Caco-2 (cell line): ENCODE measurements around the gene BMP7. TPM values are rescaled to one million over a fixed set of nuclear protein-coding genes. Genes with fewer than 3 reads are reported as not detected.

ENCODE experiments used
- BruUV-seq: library from RNA; stranded (reverse); fragments of 400-500 nt; replicated peaks from 2 replicates; lab custom pipeline; 2021; lab: Mats Ljungman, UMichigan
- CTCF ChIA-PET: fragments of 300-600 bp; sonication (Branson Sonifier 250); formaldehyde crosslinking; loops from one replicate; lab custom pipeline; 2022; ENCODE audit warnings: antibody characterized with exemption; lab: Charles Lee
- POLR2A ChIA-PET: fragments of 300-600 bp; sonication (Branson Sonifier 250); formaldehyde crosslinking; loops from one replicate; lab custom pipeline; 2022; ENCODE audit warnings: antibody characterized with exemption; lab: Charles Lee
- DNase-seq, 2 experiments: peaks; one replicate each; pipeline versions ENCODE4 v3.0.0 to v3.0.0-alpha.2; 2020 to 2022
- H3K27me3 ChIP-seq: replicated peaks from 2 replicates; pipeline ENCODE4 v1.6.0; 2011; ENCODE audit warnings: low read length; ENCODE audit not compliant: control insufficient read depth, insufficient read depth
- H3K36me3 ChIP-seq: 2 replicates; pipeline ENCODE4 v1.5.1; 2011; ENCODE audit warnings: low read length; ENCODE audit not compliant: control insufficient read depth, insufficient read depth
- H3K4me1 ChIP-seq: fragments of 250-450 bp; sonication (Bioruptor Pico); 2 replicates; pipeline ENCODE4 v1.5.1; 2020; ENCODE audit warnings: mild to moderate bottlenecking
- H3K4me3 ChIP-seq: 2 replicates; pipeline ENCODE4 v1.5.1; 2011; ENCODE audit warnings: low read depth, mild to moderate bottlenecking, control low read depth, low read length
- H3K9me3 ChIP-seq: fragments of 250-450 bp; sonication (Bioruptor Pico); 2 replicates; pipeline ENCODE4 v1.5.1; 2020; ENCODE audit warnings: mild to moderate bottlenecking, moderate library complexity
- H3K27ac Mint-ChIP-seq: one replicate; pipeline ENCODE4 v1.8.0; 2022; ENCODE audit warnings: mixed read lengths; ENCODE audit not compliant: unreplicated experiment
- H3K27me3 Mint-ChIP-seq: one replicate; pipeline ENCODE4 v1.8.0; 2022; ENCODE audit warnings: mixed read lengths; ENCODE audit not compliant: insufficient read depth, unreplicated experiment
- H3K36me3 Mint-ChIP-seq: one replicate; pipeline ENCODE4 v1.8.0; 2022; ENCODE audit warnings: mild to moderate bottlenecking, mixed read lengths; ENCODE audit not compliant: insufficient read depth, unreplicated experiment
- H3K4me1 Mint-ChIP-seq: one replicate; pipeline ENCODE4 v1.8.0; 2022; ENCODE audit warnings: low read depth, mixed read lengths; ENCODE audit not compliant: unreplicated experiment
- H3K4me3 Mint-ChIP-seq: one replicate; pipeline ENCODE4 v1.8.0; 2022; ENCODE audit warnings: mild to moderate bottlenecking, moderate library complexity, mixed read lengths; ENCODE audit not compliant: unreplicated experiment
- H3K9me3 Mint-ChIP-seq: one replicate; pipeline ENCODE4 v1.8.0; 2022; ENCODE audit warnings: mixed read lengths; ENCODE audit not compliant: unreplicated experiment
- CTCF ChIP-seq, 2 experiments: fragments of 200-600 bp in 1 of 2; IDR thresholded peaks; 1 replicate in 1 of 2; 2 replicates in 1 of 2; pipeline versions ENCODE4 v1.5.1 to v1.8.0; 2011 to 2022; ENCODE audit warnings: antibody characterized with exemption in 1 of 2, control low read depth in 1 of 2, inconsistent platforms in 1 of 2, low read depth in 1 of 2, low read length in 1 of 2, mild to moderate bottlenecking in 1 of 2, moderate library complexity in 1 of 2; ENCODE audit not compliant: insufficient read depth in 1 of 2, severe bottlenecking in 1 of 2, unreplicated experiment in 1 of 2
- intact Hi-C: fragments of 100-400 bp; cut with micrococcal nuclease; formaldehyde crosslinking; loops from one replicate; pipeline ENCODE4 v1.10.0; 2022; ENCODE audit not compliant: unreplicated experiment
- total RNA-seq: library from RNA; stranded (reverse); gene quantifications from 2 replicates; pipeline ENCODE4 v1.2.3, GENCODE V29; 2022

The BMP7 gene
- total RNA-seq, 1 experiment from 2014 or later: 317 TPM

- no peaks in the 10 kb centered on the region for H3K27me3 ChIP-seq
- Mint-ChIP-seq H3K4me1 (peaks cover 38% of the 10 kb centered on the region), H3K4me3 (peak overlapping the region; percentile 14), H3K36me3 (no peaks in the 10 kb centered on the region), H3K27me3 (no peaks in the 10 kb centered on the region), H3K9me3 (no peaks in the 10 kb centered on the region), H3K27ac (peak overlapping the region; percentile 76)
- H3K36me3 ChIP-seq: no peaks in the 10 kb centered on the region
- POLR2A ChIA-PET: interaction anchor here (0.6 to 1.0 kb wide), 4 partner anchors 18 to 43 kb away, joined by 3 to 5 read pairs (median 4); no protein-coding TSS in a partner anchor
- peaks cover 67% of the 10 kb centered on the region for H3K4me1 ChIP-seq
- no peaks in the 10 kb centered on the region for H3K9me3 ChIP-seq
- intact Hi-C loops: loop anchor here (1.0 kb wide), 1 partner anchor 18 kb away; no protein-coding TSS in a partner anchor
- DNase-seq: peak; percentile 67 to 77
- TF ChIP-seq CTCF (IDR thresholded peaks at IDR 0.05; ENCODE audit: insufficient read depth in 1 of 2, low read depth in 1 of 2, low read length in 1 of 2, severe bottlenecking in 1 of 2, unreplicated experiment in 1 of 2): no peak
- CTCF ChIA-PET: interaction anchor here (0.8 to 2.2 kb wide), 5 partner anchors 9 to 24 kb away, joined by 3 to 11 read pairs (median 6); no protein-coding TSS in a partner anchor
- H3K4me3 ChIP-seq: no peak overlapping the region
- BruUV-seq: no TSS peak
Measured at GRCh38 chr20:57308451-57309271, 42.2 kb upstream of the BMP7 start.

- intact Hi-C loops: loop anchor here (1.0 to 2.0 kb wide), 4 partner anchors 12 to 54 kb away; no protein-coding TSS in a partner anchor
- no peaks in the 10 kb centered on the region for H3K27me3 Mint-ChIP-seq
- H3K36me3 Mint-ChIP-seq: no peaks in the 10 kb centered on the region
- Histone ChIP-seq H3K9me3 (no peaks in the 10 kb centered on the region), H3K4me1 (peaks cover 67% of the 10 kb centered on the region), H3K27me3 (no peaks in the 10 kb centered on the region), H3K36me3 (no peaks in the 10 kb centered on the region), H3K4me3 (no peak overlapping the region)
- ChIA-PET CTCF (interaction anchor here (0.6 to 2.9 kb wide), 12 partner anchors 9 to 62 kb away, joined by 3 to 30 read pairs (median 6); no protein-coding TSS in a partner anchor), POLR2A (interaction anchor here (0.8 to 3.0 kb wide), 10 partner anchors 11 to 59 kb away, joined by 3 to 42 read pairs (median 6); no protein-coding TSS in a partner anchor)
- no peak for TF ChIP-seq CTCF (IDR thresholded peaks at IDR 0.05; ENCODE audit: insufficient read depth in 1 of 2, low read depth in 1 of 2, low read length in 1 of 2, severe bottlenecking in 1 of 2, unreplicated experiment in 1 of 2)
- DNase-seq: peak; percentile 90 to 93
- H3K9me3 Mint-ChIP-seq: no peaks in the 10 kb centered on the region
- peak overlapping the region; percentile 10 for H3K4me3 Mint-ChIP-seq
- no TSS peak for BruUV-seq
- peaks cover 45% of the 10 kb centered on the region for H3K4me1 Mint-ChIP-seq
- H3K27ac Mint-ChIP-seq: peak overlapping the region; percentile 76
Measured at GRCh38 chr20:57306747-57307146, 40.3 kb upstream of the BMP7 start.

GRCh38 chr20:57301026-57301425 is 34.6 kb upstream of the BMP7 start:
- no peaks in the 10 kb centered on the region for H3K36me3 Mint-ChIP-seq
- no peak overlapping the region for H3K27ac Mint-ChIP-seq
- DNase-seq: no peak
- no peak overlapping the region for H3K4me3 Mint-ChIP-seq
- H3K27me3 ChIP-seq: no peaks in the 10 kb centered on the region
- peaks cover 28% of the 10 kb centered on the region for H3K4me1 ChIP-seq
- TF ChIP-seq CTCF (IDR thresholded peaks at IDR 0.05; ENCODE audit: insufficient read depth in 1 of 2, low read depth in 1 of 2, low read length in 1 of 2, severe bottlenecking in 1 of 2, unreplicated experiment in 1 of 2): no peak
- no peaks in the 10 kb centered on the region for H3K36me3 ChIP-seq
- H3K4me3 ChIP-seq: no peak overlapping the region
- ChIA-PET CTCF (no interaction called here), POLR2A (no interaction called here)
- H3K9me3 ChIP-seq: no peaks in the 10 kb centered on the region
- peaks cover 23% of the 10 kb centered on the region for H3K4me1 Mint-ChIP-seq
- intact Hi-C loops: no loop called here
- H3K9me3 Mint-ChIP-seq: no peaks in the 10 kb centered on the region
- H3K27me3 Mint-ChIP-seq: no peaks in the 10 kb centered on the region
- BruUV-seq: no TSS peak
